Caco-2 (cell line): ENCODE results near the gene YY2. TPM values are rescaled to one million over a fixed set of nuclear protein-coding genes. Genes with fewer than 3 reads are reported as not detected.

Experiments used
- BruUV-seq: library from RNA; stranded (reverse); fragments of 400-500 nt; replicated peaks from 2 replicates; lab custom pipeline; 2021; lab: Mats Ljungman, UMichigan
- CTCF ChIA-PET: fragments of 300-600 bp; sonication (Branson Sonifier 250); formaldehyde crosslinking; loops from one replicate; lab custom pipeline; 2022; ENCODE audit warnings: antibody characterized with exemption; lab: Charles Lee
- POLR2A ChIA-PET: fragments of 300-600 bp; sonication (Branson Sonifier 250); formaldehyde crosslinking; loops from one replicate; lab custom pipeline; 2022; ENCODE audit warnings: antibody characterized with exemption; lab: Charles Lee
- DNase-seq, 2 experiments: peaks; one replicate each; pipeline versions ENCODE4 v3.0.0 to v3.0.0-alpha.2; 2020 to 2022
- H3K27me3 ChIP-seq: replicated peaks from 2 replicates; pipeline ENCODE4 v1.6.0; 2011; ENCODE audit warnings: low read length; ENCODE audit not compliant: control insufficient read depth, insufficient read depth
- H3K36me3 ChIP-seq: 2 replicates; pipeline ENCODE4 v1.5.1; 2011; ENCODE audit warnings: low read length; ENCODE audit not compliant: control insufficient read depth, insufficient read depth
- H3K4me1 ChIP-seq: fragments of 250-450 bp; sonication (Bioruptor Pico); 2 replicates; pipeline ENCODE4 v1.5.1; 2020; ENCODE audit warnings: mild to moderate bottlenecking
- H3K4me3 ChIP-seq: 2 replicates; pipeline ENCODE4 v1.5.1; 2011; ENCODE audit warnings: low read depth, mild to moderate bottlenecking, control low read depth, low read length
- H3K9me3 ChIP-seq: fragments of 250-450 bp; sonication (Bioruptor Pico); 2 replicates; pipeline ENCODE4 v1.5.1; 2020; ENCODE audit warnings: mild to moderate bottlenecking, moderate library complexity
- H3K27ac Mint-ChIP-seq: one replicate; pipeline ENCODE4 v1.8.0; 2022; ENCODE audit warnings: mixed read lengths; ENCODE audit not compliant: unreplicated experiment
- H3K27me3 Mint-ChIP-seq: one replicate; pipeline ENCODE4 v1.8.0; 2022; ENCODE audit warnings: mixed read lengths; ENCODE audit not compliant: insufficient read depth, unreplicated experiment
- H3K36me3 Mint-ChIP-seq: one replicate; pipeline ENCODE4 v1.8.0; 2022; ENCODE audit warnings: mild to moderate bottlenecking, mixed read lengths; ENCODE audit not compliant: insufficient read depth, unreplicated experiment
- H3K4me1 Mint-ChIP-seq: one replicate; pipeline ENCODE4 v1.8.0; 2022; ENCODE audit warnings: low read depth, mixed read lengths; ENCODE audit not compliant: unreplicated experiment
- H3K4me3 Mint-ChIP-seq: one replicate; pipeline ENCODE4 v1.8.0; 2022; ENCODE audit warnings: mild to moderate bottlenecking, moderate library complexity, mixed read lengths; ENCODE audit not compliant: unreplicated experiment
- H3K9me3 Mint-ChIP-seq: one replicate; pipeline ENCODE4 v1.8.0; 2022; ENCODE audit warnings: mixed read lengths; ENCODE audit not compliant: unreplicated experiment
- intact Hi-C: fragments of 100-400 bp; cut with micrococcal nuclease; formaldehyde crosslinking; loops from one replicate; pipeline ENCODE4 v1.10.0; 2022; ENCODE audit not compliant: unreplicated experiment
- total RNA-seq: library from RNA; stranded (reverse); gene quantifications from 2 replicates; pipeline ENCODE4 v1.2.3, GENCODE V29; 2022
- TF ChIP-seq, protein P1 (sequence below), 2 experiments: fragments of 200-600 bp in 1 of 2; IDR thresholded peaks; 1 replicate in 1 of 2; 2 replicates in 1 of 2; pipeline versions ENCODE4 v1.5.1 to v1.8.0; 2011 to 2022; ENCODE audit warnings: antibody characterized with exemption in 1 of 2, control low read depth in 1 of 2, inconsistent platforms in 1 of 2, low read depth in 1 of 2, low read length in 1 of 2, mild to moderate bottlenecking in 1 of 2, moderate library complexity in 1 of 2; ENCODE audit not compliant: insufficient read depth in 1 of 2, severe bottlenecking in 1 of 2, unreplicated experiment in 1 of 2

The YY2 gene
- total RNA-seq, 1 experiment from 2014 or later: 3.9 TPM

DNA sequence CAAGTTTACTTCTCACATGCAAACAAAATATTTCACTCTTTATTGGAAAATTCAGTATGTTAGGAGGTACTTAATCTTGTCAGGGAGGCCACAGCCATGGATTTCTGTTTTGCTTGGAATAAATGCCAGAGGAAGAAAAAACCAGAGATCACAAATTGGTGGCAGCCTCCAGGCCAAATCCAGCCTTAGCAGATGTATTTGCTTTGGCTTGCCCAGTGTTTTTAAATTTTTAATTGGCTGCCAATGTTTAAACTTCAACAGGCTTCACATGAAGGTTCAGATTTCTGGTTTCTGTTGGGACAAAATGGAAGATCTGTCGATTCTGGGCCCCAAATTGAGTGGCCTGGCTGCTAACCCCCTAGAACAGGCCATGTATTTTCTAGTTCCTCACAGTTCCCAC, 19.2 kb downstream of the YY2 start:
- DNase-seq: no peak
- Histone ChIP-seq H3K9me3 (no peaks in the 10 kb centered on the region), H3K36me3 (no peaks in the 10 kb centered on the region), H3K4me1 (no peaks in the 10 kb centered on the region), H3K27me3 (no peaks in the 10 kb centered on the region), H3K4me3 (no peak overlapping the region)
- TF ChIP-seq, protein P1, sequence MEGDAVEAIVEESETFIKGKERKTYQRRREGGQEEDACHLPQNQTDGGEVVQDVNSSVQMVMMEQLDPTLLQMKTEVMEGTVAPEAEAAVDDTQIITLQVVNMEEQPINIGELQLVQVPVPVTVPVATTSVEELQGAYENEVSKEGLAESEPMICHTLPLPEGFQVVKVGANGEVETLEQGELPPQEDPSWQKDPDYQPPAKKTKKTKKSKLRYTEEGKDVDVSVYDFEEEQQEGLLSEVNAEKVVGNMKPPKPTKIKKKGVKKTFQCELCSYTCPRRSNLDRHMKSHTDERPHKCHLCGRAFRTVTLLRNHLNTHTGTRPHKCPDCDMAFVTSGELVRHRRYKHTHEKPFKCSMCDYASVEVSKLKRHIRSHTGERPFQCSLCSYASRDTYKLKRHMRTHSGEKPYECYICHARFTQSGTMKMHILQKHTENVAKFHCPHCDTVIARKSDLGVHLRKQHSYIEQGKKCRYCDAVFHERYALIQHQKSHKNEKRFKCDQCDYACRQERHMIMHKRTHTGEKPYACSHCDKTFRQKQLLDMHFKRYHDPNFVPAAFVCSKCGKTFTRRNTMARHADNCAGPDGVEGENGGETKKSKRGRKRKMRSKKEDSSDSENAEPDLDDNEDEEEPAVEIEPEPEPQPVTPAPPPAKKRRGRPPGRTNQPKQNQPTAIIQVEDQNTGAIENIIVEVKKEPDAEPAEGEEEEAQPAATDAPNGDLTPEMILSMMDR (IDR thresholded peaks at IDR 0.05; ENCODE audit: insufficient read depth in 1 of 2, low read depth in 1 of 2, low read length in 1 of 2, severe bottlenecking in 1 of 2, unreplicated experiment in 1 of 2): no peak
- Mint-ChIP-seq H3K4me3 (no peak overlapping the region), H3K9me3 (no peaks in the 10 kb centered on the region), H3K36me3 (no peaks in the 10 kb centered on the region), H3K27me3 (no peaks in the 10 kb centered on the region), H3K4me1 (no peaks in the 10 kb centered on the region), H3K27ac (no peak overlapping the region)
- BruUV-seq: no TSS peak
- POLR2A ChIA-PET: no interaction called here
- CTCF ChIA-PET: no interaction called here
- intact Hi-C loops: no loop called here

DNA sequence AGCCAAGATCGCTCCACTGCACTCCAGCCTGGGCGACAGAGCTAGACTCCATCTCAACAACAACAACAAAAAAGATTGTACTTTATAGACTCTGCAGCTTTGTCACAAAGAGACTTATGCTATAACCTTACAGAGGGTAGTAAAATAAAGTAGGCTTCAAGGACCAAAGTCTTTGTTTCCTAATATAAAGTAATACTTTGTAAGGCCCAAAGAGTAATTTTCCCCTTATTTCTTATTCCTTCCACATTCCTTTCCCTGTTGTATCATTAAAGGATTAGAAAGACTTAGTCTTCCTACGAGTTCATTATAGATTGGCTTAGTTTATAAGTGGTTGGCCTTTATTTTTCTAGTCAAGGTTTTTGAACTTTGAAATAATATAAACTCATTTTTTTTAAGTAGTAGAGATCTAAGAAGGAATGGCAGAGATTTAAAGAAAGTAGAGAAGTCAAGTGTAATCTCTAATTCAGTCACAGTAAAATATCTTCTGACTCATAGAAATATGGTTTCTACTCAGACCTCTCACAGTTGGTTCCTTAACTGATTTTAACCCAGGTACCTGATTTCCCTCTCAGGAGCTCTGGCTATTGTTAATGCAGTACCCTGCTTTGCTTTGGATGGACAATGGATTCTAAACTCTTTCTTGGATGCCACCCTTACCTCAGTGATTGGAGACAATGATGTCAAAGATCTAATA, 26.2 kb downstream of the YY2 start:
- Mint-ChIP-seq H3K36me3 (no peaks in the 10 kb centered on the region), H3K4me1 (peaks cover 6% of the 10 kb centered on the region), H3K9me3 (no peaks in the 10 kb centered on the region), H3K27ac (no peak overlapping the region), H3K27me3 (no peaks in the 10 kb centered on the region), H3K4me3 (no peak overlapping the region)
- CTCF ChIA-PET: no interaction called here
- Histone ChIP-seq H3K4me1 (peaks cover 6% of the 10 kb centered on the region; the same call in 1 of the 2 replicates), H3K4me3 (no peak overlapping the region), H3K27me3 (no peaks in the 10 kb centered on the region), H3K36me3 (no peaks in the 10 kb centered on the region), H3K9me3 (no peaks in the 10 kb centered on the region)
- BruUV-seq: no TSS peak
- POLR2A ChIA-PET: no interaction called here
- TF ChIP-seq, protein P1 (IDR thresholded peaks at IDR 0.05; ENCODE audit: insufficient read depth in 1 of 2, low read depth in 1 of 2, low read length in 1 of 2, severe bottlenecking in 1 of 2, unreplicated experiment in 1 of 2): no peak
- no peak for DNase-seq
- intact Hi-C loops: no loop called here

DNA sequence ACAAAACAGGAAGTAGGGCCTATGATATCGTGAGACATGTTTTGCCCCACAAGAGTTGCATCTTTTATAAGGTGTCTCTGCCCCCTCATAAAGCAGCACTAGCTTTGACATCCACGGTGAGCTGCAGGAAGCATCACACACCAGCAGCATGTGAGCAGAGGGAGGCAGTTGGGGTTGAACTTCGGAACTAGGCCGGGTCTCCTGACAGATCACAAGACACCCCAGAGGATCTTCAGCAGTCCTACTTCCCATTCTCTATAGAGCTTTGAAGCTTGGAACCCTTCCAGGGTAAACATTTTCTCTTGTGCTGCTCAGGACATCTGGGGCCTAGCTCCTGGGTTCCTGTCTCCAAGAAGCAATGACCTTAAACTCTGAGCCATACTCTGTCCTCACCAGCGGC, 27.5 kb downstream of the YY2 start:
- DNase-seq: no peak
- no peaks in the 10 kb centered on the region for H3K36me3 ChIP-seq
- intact Hi-C loops: no loop called here
- no peaks in the 10 kb centered on the region for H3K36me3 Mint-ChIP-seq
- H3K4me1 Mint-ChIP-seq: peaks cover 6% of the 10 kb centered on the region
- peaks cover 6% of the 10 kb centered on the region; the same call in 1 of the 2 replicates for H3K4me1 ChIP-seq
- H3K9me3 Mint-ChIP-seq: no peaks in the 10 kb centered on the region
- no peak overlapping the region for H3K4me3 ChIP-seq
- no peak overlapping the region for H3K27ac Mint-ChIP-seq
- H3K9me3 ChIP-seq: no peaks in the 10 kb centered on the region
- TF ChIP-seq, protein P1 (IDR thresholded peaks at IDR 0.05; ENCODE audit: insufficient read depth in 1 of 2, low read depth in 1 of 2, low read length in 1 of 2, severe bottlenecking in 1 of 2, unreplicated experiment in 1 of 2): no peak
- H3K27me3 ChIP-seq: no peaks in the 10 kb centered on the region
- ChIA-PET POLR2A (no interaction called here), CTCF (no interaction called here)
- BruUV-seq: no TSS peak
- H3K4me3 Mint-ChIP-seq: no peak overlapping the region
- H3K27me3 Mint-ChIP-seq: no peaks in the 10 kb centered on the region
